Tibial nerve (tissue), 4 donors: ENCODE measurements around the gene KIFBP.

Experiments
- CTCF ChIP-seq, 5 experiments: fragments of 200-600 bp in 3 of 5; fragments of 450-650 bp in 2 of 5; sonication (generic) in 3 of 5; IDR thresholded peaks; one replicate each; pipeline ENCODE4 v1.5.1; 2016 to 2019; ENCODE audit warnings: antibody characterized with exemption in 5 of 5, mild to moderate bottlenecking in 3 of 5, moderate library complexity in 2 of 5
- EP300 ChIP-seq, 2 donors: sonication (generic); formaldehyde crosslinking; IDR thresholded peaks; one replicate each; pipeline ENCODE4 v1.6.1; 2017; ENCODE audit warnings: antibody characterized with exemption in 2 of 2, mild to moderate bottlenecking in 1 of 2

GRCh38 chr10:69051710-69052487, 63.3 kb downstream of the KIFBP start:
- TF ChIP-seq CTCF (IDR thresholded peaks at IDR 0.05), result no peak
- TF ChIP-seq EP300 (IDR thresholded peaks at IDR 0.05), result peak in 1 of 2 donors; percentile 23
